HCEC 1CT (cell line): ENCODE data around the gene ZRANB3.
A peak's percentile ranks its signal among the peaks of the same experiment; 100 is the strongest.

ENCODE experiments used
- DNase-seq: peaks from one replicate; pipeline ENCODE4 v3.0.0-alpha.2; 2017

ZRANB3 gene

GRCh38 chr2:135246711-135247270 is 284.2 kb downstream of the ZRANB3 start:
- no peak for DNase-seq

- DNase-seq: peak; percentile 16
These were observed 285.9 kb downstream of the ZRANB3 start for GRCh38 chr2:135245071-135245470.

DNA sequence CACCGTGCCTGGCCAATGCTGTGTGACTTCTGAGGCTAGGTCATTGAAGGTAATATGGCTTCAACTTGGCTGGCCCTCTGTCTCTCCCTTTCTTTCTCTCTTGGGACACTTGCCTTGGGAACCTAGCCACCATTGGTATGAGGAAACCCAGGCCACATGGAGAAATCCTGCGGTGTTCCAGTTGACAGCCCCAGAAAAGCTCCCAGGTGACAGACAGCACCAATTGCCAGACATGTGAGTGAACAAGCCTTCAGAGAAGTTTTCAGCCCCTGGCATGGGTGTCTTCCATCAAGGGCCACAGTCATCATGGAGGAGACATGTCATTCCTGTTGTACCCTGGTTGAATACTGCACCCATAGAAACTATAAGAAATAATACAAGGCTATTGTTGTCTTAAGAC is 292.4 kb downstream of the ZRANB3 start:
- DNase-seq: no peak

DNA sequence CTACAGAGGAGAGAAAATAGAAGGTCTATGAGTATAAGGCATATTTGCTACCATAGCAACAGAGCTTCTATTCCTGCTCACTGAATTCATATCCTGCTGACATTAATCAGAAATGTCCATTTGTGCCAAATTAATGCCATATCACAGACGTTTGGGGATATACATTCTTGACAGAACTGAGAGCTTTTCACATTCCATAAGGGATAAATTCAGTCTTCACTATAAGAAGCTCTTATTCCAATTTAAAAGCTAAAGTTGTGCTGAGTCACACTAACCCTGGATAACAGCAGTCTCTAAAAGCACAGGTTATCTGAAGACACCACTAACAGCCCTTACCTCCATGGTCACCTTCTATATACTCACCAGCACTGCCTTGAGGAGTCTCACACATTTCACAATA is 300.9 kb downstream of the ZRANB3 start:
- DNase-seq: no peak

- DNase-seq: peak; percentile 66
These were observed 303.6 kb downstream of the ZRANB3 start for GRCh38 chr2:135227386-135227785.

- peak; percentile 63 for DNase-seq
These were observed 304.1 kb downstream of the ZRANB3 start for GRCh38 chr2:135226961-135227360.

DNA sequence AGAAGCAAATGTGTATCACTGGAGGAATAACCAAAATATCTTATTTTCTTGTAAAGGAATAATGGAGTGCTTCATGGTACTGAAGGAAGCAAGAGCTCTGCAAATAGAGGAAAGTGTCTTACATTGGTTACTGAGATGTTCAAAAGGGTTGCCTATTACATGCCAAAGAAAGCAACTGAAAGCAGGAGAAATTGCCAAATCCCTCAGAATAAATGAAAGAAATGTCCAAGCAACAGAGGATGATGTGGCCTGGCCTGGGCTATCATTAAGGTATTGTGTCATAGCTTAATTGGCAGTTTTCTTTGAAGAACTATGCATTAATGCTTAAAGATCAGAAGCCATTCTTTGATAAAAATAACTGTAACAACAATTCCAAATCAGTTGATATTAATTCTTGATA is 305.2 kb downstream of the ZRANB3 start:
- DNase-seq: no peak

DNA sequence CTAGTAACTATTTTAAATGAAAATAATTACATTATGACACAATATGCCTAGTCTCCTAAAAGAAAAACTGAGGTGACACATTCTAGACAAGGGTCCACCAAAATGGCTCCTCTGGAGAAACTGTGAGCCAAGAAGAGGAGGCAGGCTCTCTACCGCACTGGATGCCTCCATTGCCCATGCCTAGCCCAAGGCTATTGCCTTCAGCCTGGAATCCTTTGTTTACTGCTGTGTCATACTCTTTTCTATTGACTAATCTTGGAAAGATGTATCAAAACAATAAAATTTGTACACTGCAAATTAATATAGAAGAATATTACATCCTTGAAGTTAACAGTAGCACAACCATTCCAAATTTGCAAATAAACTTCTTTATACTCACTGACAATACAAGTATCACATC is 311.8 kb downstream of the ZRANB3 start:
- no peak for DNase-seq

- no peak for DNase-seq
These were observed 312.6 kb downstream of the ZRANB3 start for GRCh38 chr2:135218426-135218825.

DNA sequence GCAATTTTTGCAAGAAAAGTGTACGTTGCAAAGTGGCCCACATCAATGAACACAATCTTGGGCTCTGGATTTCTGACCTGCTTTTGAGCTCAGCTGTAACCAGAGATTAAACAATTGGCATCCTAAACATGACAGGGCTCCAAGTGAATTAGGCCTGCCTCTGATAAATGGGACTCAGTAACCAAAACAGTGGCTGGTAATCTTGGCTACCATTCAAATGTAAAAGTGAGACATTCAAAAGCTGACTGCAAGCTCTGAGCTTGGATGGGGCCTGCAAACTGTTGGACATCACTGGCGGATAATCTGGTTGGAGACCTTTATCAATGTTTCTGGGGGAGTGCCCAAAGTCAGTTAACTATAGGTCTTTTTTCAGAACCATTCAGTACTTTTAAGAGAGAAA is 318.3 kb downstream of the ZRANB3 start:
- DNase-seq: no peak

DNA sequence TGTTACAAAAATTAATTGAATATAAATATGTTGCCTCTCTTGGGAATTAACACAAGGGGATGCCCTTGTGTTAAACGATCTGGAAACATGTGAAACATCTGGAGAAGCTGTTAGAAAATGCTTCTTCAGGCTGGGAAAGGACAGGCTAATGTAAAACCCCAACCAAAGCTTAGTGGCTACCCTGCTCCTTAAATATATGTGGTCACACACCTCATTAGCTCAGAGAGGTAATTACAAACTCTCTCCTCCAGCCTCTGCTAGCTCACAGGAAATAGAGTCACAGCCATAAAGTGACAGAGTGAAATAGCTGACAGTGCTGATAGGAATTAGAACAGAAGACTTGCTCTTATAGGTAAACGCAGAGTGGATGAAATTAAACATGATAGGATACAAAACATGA is 323.0 kb downstream of the ZRANB3 start:
- DNase-seq: no peak

- no peak for DNase-seq
These were observed 327.1 kb downstream of the ZRANB3 start for GRCh38 chr2:135203944-135204343.

DNA sequence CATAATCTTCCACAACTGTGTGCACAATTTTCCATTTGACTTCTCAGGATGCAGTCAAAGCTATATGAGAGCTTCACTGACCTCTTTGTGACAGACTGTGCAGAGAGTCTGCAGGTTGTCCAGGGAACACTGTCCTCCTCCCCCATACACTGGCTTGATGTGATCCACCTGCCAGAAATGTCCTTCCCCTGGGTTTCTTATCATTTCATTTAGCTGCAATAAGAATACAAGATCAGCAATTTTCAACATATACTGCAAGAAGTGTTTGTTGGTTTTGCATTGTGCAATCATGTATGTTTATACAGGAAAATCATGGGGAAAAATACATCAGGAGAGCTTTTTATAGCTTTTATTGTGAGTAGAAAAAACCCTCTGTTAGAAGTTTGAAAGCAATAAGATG is 328.3 kb downstream of the ZRANB3 start:
- no peak for DNase-seq

DNA sequence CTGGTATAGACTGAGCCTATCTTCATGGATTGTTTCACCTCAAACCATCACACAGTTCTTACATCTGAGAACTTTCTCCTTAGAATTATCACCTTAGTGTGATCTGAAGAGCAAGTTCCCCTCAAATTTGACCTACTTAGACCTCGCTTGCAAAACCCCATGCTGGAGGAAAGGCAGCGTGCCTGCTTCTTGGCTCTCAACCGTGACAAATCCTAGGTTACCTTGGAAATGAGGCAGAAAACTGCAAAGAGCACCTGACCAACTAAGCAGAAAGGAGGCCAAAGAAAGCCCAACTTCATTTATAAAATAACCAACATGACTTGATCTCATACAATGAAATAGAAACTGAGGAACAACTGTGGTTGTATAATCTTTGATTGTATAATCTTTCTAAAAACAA is 332.5 kb downstream of the ZRANB3 start:
- no peak for DNase-seq

DNA sequence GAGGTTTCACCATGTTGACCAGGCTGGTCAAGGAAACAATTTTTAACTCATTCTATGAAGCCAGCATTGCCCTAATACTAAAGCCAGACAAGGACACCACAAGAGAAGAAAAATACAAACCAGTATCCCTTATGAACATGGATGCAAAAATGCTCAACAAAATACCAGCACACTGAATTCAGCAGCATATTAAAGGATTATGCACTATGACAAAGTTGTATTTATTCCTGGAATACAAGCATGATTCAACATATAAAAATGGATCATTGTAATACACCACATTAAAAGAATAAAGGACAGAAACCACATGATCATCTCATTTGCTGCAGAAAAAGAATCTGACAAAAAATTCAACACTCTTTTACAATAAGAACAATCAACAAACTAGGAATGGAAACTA is 340.2 kb downstream of the ZRANB3 start:
- DNase-seq: peak; percentile 3

- DNase-seq: no peak
These were observed 341.9 kb downstream of the ZRANB3 start for GRCh38 chr2:135189148-135189547.

DNA sequence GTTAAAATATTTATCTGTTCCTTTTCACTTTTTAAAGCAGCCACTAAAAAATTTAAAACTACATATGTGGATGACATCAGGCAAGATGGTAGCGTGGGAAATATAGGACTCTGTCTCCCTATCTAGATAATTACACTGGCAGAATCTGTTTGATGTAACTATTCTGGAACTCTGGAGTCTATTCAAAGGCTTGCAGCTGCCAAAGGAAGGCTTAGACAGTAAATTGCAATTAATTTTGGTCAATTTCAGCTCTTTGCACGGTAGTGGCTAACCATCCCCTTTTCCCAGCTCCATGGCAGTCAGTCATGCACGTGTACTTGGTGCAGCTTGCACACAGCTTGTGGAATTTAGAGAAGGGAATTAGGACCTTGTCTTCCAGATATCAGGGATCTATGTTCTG is 343.7 kb downstream of the ZRANB3 start:
- no peak for DNase-seq

- DNase-seq: no peak
These were observed 345.0 kb downstream of the ZRANB3 start for GRCh38 chr2:135186054-135186453.

DNA sequence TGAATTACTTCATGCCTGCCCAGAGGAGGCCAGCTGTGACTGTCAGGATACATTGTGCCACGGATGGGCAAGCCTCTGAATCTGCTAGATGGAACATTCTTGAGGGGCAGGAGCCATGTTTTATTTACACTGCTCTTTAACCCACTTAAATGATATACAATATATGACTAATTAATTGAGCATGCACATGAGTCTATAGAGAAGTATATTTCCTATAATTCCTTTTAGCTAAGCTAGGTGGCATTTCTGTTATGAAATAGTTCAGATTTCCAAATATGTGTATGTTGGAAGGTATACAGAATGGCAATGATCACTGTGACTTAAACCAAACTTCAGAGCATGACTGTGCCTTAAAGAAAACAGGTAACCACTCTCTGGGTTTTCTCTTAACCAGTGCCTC is 347.2 kb downstream of the ZRANB3 start:
- DNase-seq: peak; percentile 23

DNA sequence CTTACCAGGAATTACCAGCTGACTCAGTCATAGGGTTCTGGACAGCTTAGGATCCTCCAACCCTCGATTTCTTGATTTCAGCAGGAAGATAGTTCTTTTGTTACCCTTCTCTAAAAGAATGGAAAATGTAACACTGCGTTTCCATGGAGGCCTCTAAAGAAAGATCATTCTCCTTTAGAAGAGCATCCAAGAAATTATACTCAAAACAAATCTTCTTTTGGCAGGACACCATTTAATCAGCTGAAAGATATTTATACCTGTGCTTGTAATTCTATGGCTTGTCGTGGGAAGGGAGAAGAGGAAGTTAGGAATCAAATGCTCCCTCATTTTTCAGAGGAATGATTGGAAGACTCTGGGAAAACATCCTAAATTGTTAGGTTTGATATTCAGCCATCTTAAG is 348.4 kb downstream of the ZRANB3 start:
- DNase-seq: no peak

- DNase-seq: no peak
These were observed 348.8 kb downstream of the ZRANB3 start for GRCh38 chr2:135182190-135182589.

DNA sequence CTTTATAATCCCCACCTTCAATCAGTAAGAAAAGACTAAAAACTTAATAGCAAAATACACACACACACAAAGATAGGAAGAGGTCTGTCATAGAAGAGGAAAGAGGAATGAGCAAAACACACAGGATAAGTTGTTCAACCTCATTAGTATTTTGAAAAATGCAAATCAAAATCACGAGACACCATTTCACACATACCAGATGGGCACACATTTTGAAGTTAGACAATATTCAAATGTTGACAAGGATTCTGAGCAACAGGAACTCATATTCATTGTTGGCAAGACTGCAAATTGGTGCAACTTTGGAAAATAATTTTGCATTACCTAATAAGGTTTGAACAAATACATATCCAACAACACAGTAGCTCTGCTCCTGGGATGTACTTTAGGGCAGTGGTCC is 351.3 kb downstream of the ZRANB3 start:
- DNase-seq: no peak

DNA sequence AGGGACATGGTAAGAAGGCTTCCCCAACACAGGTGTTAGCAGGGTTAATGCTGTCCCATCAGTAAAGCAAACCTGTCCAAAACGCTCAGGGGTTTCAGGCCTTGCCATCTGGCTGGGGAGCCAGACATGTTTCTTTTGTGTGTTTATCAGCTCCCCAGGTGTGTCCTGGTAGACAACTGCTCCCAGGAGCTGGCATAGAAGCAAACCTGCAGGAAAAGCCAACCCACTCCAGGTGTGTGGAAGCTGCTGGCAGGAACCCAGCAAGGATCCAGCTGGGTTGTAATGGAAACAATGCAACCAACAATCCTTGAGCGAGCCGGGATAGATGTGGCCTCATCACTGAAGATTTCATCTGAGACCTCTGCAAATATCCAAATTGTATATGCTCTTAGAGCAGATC is 355.8 kb downstream of the ZRANB3 start:
- DNase-seq: no peak

- DNase-seq: no peak
These were observed 356.3 kb downstream of the ZRANB3 start for GRCh38 chr2:135174810-135175093.

DNA sequence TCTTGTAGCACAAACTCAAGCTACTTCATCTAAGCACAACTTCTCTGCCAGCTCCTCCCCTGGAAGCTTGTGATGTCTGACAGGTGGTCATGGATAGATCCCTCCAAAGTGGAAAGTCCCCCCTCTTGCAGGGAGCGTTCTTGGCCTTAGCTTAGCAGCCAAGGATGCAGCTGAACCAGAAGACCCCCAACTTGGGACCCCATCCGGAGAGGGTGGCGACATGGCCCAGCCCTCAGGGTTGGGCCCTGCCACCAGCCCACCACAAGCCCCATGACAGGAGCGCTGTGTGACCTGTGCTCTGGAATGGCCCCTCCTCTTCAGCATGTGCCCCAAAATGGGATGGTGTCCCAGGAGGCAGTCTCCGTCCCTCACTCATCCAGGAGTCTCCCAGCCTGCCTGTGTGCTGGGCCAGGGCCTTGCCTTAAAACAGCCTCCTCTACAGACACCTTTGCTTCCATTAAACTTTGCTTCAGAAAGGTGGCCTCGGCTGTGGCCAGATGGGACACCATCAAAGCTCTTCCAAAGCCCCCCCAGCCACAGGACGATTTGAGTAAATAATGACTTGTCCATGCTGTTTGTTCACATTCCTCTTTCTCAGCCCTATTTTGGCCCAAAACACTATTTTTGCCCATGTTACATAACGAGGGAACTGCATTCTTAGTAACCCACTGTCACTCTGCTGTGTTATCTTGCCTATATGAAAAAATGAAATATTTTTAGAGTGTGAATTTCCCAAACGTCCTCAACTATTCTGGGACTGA is 356.8 kb downstream of the ZRANB3 start:
- DNase-seq: no peak
